GDM1 (cell line): ENCODE data around the gene ITGAV.
A peak's percentile ranks its signal among the peaks of the same experiment; 100 is the strongest.

Experiments used
- DNase-seq: peaks from one replicate; lab custom pipeline; 2025; lab: John Stamatoyannopoulos, UW

Gene ITGAV

GRCh38 chr2:186575302-186575701, 14.6 kb upstream of the ITGAV start:
- peak; percentile 62 for DNase-seq

DNA sequence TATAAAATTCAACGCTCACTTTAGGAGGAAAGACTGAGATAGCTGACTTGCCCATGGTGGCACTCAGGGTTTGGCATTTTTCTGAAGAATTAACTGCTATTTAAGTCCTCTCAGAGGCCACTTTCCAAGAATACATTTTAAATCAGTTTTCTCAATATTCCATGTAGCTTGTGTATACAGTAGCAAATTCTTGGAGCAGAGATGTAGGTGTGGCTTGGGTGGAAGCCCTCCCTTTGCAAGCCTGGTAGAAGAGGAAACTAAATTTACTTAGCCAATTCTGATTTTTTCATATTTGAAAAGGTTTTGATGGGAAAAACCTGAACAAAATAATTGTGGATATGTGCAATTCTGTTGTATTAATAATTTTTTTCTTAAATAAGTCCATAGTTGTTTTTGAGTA, 14.0 kb upstream of the ITGAV start:
- no peak for DNase-seq

DNA sequence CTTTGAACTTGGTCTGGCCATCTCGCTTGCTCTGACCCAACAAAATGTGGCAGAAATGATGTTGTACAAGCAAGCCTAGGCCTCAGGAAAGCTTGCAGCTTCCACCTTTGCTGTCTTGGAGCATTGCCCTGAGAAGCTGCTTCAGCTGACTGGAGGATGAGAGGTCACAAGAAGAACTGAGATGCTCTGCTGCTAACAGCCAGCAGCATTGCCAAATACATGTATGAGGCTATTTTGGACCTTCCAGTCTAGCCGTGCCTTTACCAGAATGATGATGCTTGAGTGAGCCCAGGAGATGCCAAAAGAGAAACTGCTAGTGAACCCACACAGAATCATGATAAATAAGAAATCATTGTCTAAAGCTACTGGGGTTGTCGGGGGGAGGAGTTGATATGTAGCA, 13.2 kb upstream of the ITGAV start:
- no peak for DNase-seq

- DNase-seq = no peak
Observed at GRCh38 chr2:186582698-186583097, 7.2 kb upstream of the ITGAV start.

DNA sequence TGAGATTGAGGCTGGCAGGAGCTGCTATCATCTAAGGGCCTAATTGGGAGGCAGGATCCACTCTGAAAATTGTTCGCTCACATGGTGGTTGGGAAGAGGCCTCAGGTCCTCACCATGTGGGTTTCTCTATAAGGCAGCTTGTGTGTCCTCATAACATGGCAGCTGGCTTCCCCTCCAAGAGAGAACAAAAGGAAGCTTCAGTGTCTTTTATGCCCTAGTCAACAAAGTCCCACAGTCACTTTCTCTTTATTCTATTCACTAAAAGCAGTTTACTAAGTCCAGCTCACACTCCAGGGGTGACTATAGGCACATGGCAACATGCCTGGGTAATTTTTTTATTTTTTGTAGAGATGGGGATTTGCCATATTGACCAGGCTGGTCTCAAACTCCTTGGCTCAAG, 5.8 kb upstream of the ITGAV start:
- DNase-seq = no peak

DNA sequence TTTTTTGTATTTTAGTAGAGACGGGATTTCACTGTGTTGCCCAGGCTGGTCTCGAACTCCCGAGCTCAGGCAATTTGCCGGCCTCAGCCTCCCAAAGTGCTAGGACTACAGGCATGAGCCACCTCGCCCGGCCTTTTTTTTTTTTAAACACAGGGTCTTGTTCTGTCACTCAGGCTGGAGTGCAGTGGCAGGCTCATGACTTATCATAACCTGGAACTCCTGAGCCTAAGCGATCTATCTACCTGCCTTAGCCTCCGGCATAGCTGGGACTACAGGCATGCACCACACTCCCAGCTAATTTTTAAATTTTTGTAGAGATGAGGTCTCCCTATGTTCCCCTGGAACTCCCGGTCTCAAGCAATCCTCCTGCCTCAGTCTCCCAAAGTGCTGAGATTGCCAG, 1.4 kb upstream of the ITGAV start:
- DNase-seq = no peak

- no peak for DNase-seq
Observed at GRCh38 chr2:186588940-186589611, 780 bp upstream of the ITGAV start.

- DNase-seq = no peak
Observed at GRCh38 chr2:186590350-186590758, 498 bp downstream of the ITGAV start.

DNA sequence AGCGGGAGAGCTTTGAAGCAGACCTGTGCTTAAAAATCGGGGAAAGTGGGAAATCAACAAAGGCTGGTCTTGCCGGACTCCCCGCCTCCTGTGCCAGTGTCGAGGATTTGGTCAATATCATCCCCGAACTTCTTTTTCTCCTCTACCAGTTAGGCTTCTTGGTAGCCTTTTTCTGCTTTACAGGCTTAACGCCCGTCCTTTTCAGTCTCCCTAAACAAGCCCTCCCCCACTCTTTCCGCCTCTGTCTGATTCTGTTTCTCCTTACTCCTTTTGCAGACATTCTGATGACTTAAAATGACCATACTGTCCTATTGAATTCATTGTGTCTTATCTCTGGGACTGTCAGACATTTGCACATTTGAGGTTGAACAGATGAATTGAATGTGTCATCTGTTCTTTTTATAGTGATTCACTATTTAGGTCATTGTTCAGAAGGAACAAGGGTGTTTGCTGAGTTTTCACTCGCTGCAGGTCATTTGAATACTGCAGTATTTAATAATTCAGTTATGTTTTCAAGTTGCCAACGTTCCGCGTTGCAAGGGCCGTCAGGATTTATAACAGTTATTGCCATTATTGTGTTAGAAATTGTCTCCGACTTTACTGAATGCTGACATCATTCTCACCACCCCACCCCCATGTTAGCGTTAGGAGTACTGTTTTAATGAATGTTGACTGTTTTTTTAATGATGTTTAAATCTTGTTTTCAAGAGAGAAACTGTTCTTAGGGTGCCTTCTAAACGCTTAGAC, 1.1 kb downstream of the ITGAV start:
- peak; percentile 21 for DNase-seq

DNA sequence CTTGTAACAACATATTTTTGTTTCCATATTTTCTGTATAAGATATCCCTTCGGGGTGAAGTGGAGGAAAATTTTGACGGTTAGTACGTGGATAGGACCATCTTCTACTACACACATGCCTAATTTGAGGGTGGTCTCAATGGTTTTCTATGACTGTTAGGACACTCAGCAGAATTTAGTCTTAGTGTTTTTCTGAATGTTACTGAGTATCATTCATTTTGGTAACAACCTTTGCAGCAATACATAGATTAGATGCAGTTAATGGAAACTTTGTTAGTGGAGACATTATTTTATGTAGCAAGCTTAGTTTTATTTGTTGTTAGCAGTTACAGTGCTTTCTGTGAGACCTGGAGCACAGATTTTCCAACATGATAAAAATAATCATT, 1.6 kb downstream of the ITGAV start:
- no peak for DNase-seq

DNA sequence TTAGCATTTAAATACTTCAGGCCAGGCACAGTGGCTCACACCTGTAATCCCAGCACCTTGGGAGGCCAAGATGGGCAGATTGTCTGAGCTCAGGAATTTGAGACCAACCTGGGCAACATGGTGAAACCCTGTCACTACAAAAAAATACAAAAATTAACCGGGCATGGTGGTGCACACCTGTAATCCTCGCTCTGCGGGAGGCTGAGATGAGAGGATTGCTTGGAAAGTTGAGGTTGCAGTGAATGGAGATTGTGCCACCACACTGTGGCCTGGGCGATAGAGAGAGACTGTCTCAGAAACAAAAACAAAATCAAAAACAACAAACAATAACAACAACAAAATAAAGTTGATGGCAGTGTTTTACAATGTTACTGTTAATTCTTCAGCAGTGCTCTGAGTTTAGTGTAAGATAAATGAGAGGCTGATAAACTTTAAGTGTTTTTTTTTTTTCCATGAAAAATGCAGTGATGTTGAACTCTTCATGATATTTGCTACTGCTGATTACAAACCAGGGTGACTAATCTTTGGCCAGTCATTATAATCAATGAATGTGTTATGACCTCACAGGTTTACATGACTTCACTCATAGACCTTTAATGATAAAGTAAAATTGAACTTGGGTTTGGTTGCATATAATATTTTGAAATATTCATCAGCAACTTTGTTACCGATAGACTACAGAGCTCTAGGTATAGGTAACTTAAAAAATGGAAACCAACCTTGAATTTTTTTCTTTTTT, 2.5 kb downstream of the ITGAV start:
- no peak for DNase-seq

- DNase-seq = no peak
Observed at GRCh38 chr2:186593523-186593922, 3.7 kb downstream of the ITGAV start.

DNA sequence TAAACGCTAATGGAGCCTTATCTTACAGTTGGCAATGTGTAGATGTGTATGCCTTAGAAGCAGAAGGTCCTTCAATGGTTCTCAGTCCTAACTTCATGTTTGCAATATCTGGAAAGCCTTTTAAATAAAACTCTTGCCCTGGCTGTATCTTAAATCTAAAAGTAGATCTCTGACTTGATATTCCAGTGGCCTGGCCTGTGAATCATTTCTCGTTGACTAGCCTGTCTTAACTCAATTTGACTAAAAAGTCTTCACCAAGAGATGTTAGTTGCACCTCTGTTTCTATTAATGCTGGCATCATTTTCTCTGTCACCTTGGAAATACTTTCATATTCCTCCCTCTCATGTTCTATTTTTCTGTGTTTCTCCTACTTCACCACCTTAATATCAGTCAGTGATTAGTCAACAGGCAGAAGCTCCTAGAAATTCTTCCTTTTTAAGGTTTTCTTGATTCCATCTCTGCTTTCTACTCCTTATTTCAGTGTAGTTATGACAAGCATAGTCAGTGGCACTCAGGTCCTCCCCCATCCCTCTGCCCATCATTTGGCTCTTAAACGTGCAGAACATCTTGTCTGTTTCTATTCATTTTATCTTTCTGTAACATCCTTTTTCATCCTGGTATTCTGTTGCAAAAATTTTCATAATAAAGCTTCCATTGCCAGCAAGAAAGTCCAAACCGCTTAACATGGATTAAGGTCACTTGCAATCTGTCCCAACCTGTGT, 4.3 kb downstream of the ITGAV start:
- no peak for DNase-seq

DNA sequence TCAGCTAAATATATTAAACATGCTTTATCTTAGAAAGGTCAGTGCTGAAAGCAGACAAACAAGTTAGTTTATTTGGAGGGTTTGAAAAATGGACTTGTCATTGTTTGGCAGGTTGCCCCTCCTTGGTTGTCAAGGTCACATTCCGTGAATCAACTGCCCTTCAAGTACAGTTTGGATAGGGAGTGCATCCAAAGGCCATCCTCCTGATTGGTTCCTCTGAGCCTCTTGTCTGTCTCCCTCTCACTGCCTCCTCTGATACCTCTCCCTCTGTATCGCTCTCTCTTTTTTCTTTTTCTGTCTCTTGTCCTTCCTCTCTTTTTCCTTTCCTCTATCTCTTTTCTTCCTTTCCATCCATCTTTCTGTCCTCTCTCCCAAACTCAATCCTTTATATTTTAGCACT, 5.4 kb downstream of the ITGAV start:
- DNase-seq = no peak

DNA sequence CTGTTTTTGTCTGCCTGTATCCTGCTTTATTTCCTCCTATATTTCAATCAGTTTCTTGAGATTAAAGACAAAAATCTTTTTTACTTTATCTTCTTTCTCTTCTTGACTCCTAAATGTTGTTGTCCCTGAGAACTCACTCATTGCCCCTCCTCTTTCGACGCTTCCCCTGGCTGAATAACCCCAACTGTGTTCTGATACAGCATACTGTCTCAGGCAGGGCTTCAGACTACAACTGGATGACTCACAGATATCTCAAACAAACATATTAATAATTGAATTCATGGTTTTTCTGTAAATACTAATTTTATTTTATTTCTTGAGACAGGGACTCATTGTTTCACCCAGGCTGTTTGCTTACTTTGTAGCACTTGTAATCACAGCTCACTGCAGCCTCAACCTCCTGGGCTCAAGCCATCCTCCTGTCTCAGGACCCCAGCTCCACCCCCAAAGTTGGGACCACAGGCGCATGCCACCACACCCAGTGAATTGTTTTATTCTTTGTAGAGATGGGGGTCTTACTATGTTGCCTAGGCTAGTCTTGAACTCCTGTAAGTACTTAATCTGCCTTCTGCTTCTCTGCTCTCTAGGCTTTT, 9.4 kb downstream of the ITGAV start:
- no peak for DNase-seq

GRCh38 chr2:186603286-186603685, 13.4 kb downstream of the ITGAV start:
- DNase-seq = no peak

DNA sequence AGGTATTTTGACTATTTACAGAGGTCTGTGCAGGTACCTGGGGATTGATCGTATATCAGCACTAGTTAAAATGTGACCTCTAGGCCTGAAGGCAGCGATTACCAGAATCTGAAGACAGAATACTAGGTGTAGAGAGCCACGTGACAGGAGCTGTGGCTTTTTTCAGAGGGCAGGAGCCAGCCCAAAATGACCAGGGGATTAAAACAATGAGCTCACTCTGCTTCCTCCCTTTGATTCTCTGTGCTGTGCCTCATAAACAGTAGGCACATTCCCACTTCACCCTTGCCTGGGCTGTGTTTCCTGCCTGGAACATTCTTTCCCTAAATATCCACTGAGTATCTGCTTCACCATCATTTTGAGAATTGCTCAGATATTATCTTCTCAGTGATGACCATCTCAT, 15.2 kb downstream of the ITGAV start:
- no peak for DNase-seq

- no peak for DNase-seq
Observed at GRCh38 chr2:186607660-186608324, 17.9 kb downstream of the ITGAV start.

DNA sequence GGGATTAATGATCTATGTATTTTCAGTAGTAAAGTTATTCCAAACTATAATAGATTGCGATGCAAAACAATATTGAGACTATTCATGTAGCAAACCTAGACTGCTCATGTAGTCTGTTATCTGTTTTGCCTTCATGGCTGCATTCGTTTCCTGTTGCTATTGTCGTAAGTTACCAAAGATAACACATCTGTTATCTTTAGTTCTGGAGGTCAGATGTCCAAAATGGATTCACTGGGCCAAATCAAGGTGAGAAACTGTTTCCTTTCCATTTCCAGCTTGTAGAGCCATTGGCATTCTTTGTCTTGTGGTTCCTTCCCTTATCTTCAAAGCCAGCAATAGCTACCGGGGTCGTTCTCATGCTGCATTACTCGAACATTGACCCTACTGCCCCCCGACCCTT, 20.9 kb downstream of the ITGAV start:
- DNase-seq = no peak

DNA sequence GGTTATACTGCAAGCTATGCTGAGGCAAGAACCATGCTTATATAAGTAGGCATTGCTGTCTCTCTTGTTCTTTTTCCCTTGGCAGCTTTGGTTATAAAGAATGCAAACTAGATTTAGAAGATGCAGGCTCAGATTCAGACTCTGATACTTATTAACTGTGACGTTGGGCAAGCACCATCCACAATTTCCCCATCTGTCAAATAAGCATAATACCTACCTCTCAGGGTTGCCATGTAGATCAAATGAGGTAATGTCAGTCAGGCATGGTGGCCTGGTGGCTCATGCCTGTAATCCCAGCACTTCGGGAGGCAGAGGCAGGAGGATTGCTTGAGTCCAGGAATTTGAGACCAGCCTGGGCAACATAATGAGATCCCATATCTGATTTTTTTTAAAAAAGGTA, 21.7 kb downstream of the ITGAV start:
- no peak for DNase-seq

GRCh38 chr2:186612026-186612425, 22.2 kb downstream of the ITGAV start:
- no peak for DNase-seq
